GM23338 (cell line): ENCODE data around the gene SNRNP25. TPM values are rescaled to one million over a fixed set of nuclear protein-coding genes. Genes with fewer than 3 reads are reported as not detected.

ENCODE experiments used
- ATAC-seq: fragments of 200-7000 bp; cut with Tn5 transposase; 3 replicates; pipeline ENCODE4 v1.9.1; 2020
- DNase-seq: peaks from one replicate; pipeline ENCODE4 v3.0.0-alpha.2; 2015; ENCODE audit warnings: low spot score
- H2AFZ ChIP-seq: fragments of 200-600 bp; sonication (generic); 2 replicates; pipeline ENCODE4 v1.8.0; 2016; ENCODE audit warnings: antibody characterized with exemption, mild to moderate bottlenecking, moderate library complexity
- H3F3A ChIP-seq: fragments of 200-600 bp; sonication (generic); replicated peaks from 2 replicates; pipeline ENCODE4 v1.8.0; 2017; ENCODE audit warnings: antibody characterized with exemption, mixed run types, low read depth
- H3K27ac ChIP-seq: fragments of 200-600 bp; sonication (generic); 2 replicates; pipeline ENCODE4 v1.6.1; 2016; ENCODE audit warnings: low read depth
- H3K27me3 ChIP-seq: fragments of 200-600 bp; sonication (generic); 2 replicates; pipeline ENCODE4 v1.8.0; 2016; ENCODE audit warnings: mild to moderate bottlenecking, mixed run types, moderate library complexity; ENCODE audit not compliant: insufficient read depth
- H3K36me3 ChIP-seq: fragments of 200-600 bp; sonication (generic); 2 replicates; pipeline ENCODE4 v1.8.0; 2016; ENCODE audit warnings: mild to moderate bottlenecking; ENCODE audit not compliant: insufficient read depth
- H3K4me1 ChIP-seq: fragments of 200-600 bp; sonication (generic); 2 replicates; pipeline ENCODE4 v1.8.0; 2016; ENCODE audit warnings: mild to moderate bottlenecking, moderate library complexity; ENCODE audit not compliant: insufficient read depth
- H3K4me2 ChIP-seq: fragments of 200-600 bp; sonication (generic); 2 replicates; pipeline ENCODE4 v1.7.1; 2017; ENCODE audit warnings: mixed run types
- H3K4me3 ChIP-seq: fragments of 200-600 bp; sonication (generic); 2 replicates; pipeline ENCODE4 v1.6.1; 2016; ENCODE audit warnings: mixed run types
- H3K79me2 ChIP-seq: fragments of 200-600 bp; sonication (generic); replicated peaks from 2 replicates; pipeline ENCODE4 v1.8.0; 2017; ENCODE audit warnings: mild to moderate bottlenecking; ENCODE audit not compliant: insufficient read depth
- H3K9me2 ChIP-seq: fragments of 200-600 bp; sonication (generic); 2 replicates; pipeline ENCODE4 v1.8.0; 2017; ENCODE audit not compliant: insufficient read depth
- H4K20me1 ChIP-seq: fragments of 200-600 bp; sonication (generic); replicated peaks from 2 replicates; pipeline ENCODE4 v1.8.0; 2017; ENCODE audit warnings: mild to moderate bottlenecking; ENCODE audit not compliant: insufficient read depth
- H3K27ac Mint-ChIP-seq: 2 replicates; pipeline ENCODE4 v1.8.0; 2020; ENCODE audit warnings: inconsistent platforms, mild to moderate bottlenecking, moderate library complexity, mixed read lengths
- H3K27me3 Mint-ChIP-seq: 3 replicates; pipeline ENCODE4 v1.8.0; 2022; ENCODE audit warnings: low read depth, mild to moderate bottlenecking, moderate library complexity, mixed read lengths, inconsistent platforms; ENCODE audit not compliant: insufficient read depth, poor library complexity
- H3K36me3 Mint-ChIP-seq: 3 replicates; pipeline ENCODE4 v1.8.0; 2021; ENCODE audit warnings: low read depth, mild to moderate bottlenecking, inconsistent platforms, moderate library complexity, mixed read lengths
- H3K4me1 Mint-ChIP-seq: 3 replicates; pipeline ENCODE4 v1.8.0; 2020; ENCODE audit warnings: mild to moderate bottlenecking, inconsistent platforms, mixed read lengths
- H3K4me3 Mint-ChIP-seq: 3 replicates; pipeline ENCODE4 v1.8.0; 2021; ENCODE audit warnings: moderate library complexity, mild to moderate bottlenecking, inconsistent platforms, mixed read lengths
- H3K9me3 Mint-ChIP-seq: 3 replicates; pipeline ENCODE4 v1.8.0; 2020; ENCODE audit warnings: moderate library complexity, mild to moderate bottlenecking, inconsistent platforms, mixed read lengths
- CREB1 ChIP-seq: fragments of 250-450 bp; sonication (Bioruptor Pico); IDR thresholded peaks from 2 replicates; pipeline ENCODE4 v1.5.0; 2020; ENCODE audit warnings: low read depth, mild to moderate bottlenecking, moderate library complexity
- CTCF ChIP-seq, 2 experiments: fragments of 200-600 bp in 1 of 2; sonication (generic) in 1 of 2; conservative IDR thresholded peaks; 2 replicates each; pipeline versions ENCODE4 v1.5.1 to v1.6.1; 2016 to 2017; ENCODE audit warnings: antibody characterized with exemption in 2 of 2, low read depth in 2 of 2, mild to moderate bottlenecking in 2 of 2, moderate library complexity in 1 of 2
- ETS1 ChIP-seq: IDR thresholded peaks from 2 replicates; pipeline ENCODE4 v1.6.1; 2016; ENCODE audit warnings: antibody characterized with exemption
- EZH2 ChIP-seq: fragments of 200-600 bp; sonication (generic); IDR thresholded peaks from one replicate; pipeline ENCODE4 v1.8.0; 2017; ENCODE audit warnings: antibody characterized with exemption, mild to moderate bottlenecking, low read depth; ENCODE audit not compliant: unreplicated experiment
- EZH2phosphoT487 ChIP-seq: fragments of 200-600 bp; sonication (generic); IDR thresholded peaks from one replicate; pipeline ENCODE4 v1.8.1; 2018; ENCODE audit warnings: antibody characterized with exemption; ENCODE audit not compliant: unreplicated experiment
- JUNB ChIP-seq: IDR thresholded peaks from one replicate; pipeline ENCODE4 v1.6.1; 2016; ENCODE audit warnings: antibody characterized with exemption; ENCODE audit not compliant: unreplicated experiment
- NANOG ChIP-seq: IDR thresholded peaks from 2 replicates; pipeline ENCODE4 v1.6.1; 2016; ENCODE audit warnings: antibody characterized with exemption, borderline replicate concordance
- POLR2AphosphoS5 ChIP-seq: IDR thresholded peaks from 2 replicates; pipeline ENCODE4 v1.6.1; 2016; ENCODE audit warnings: antibody characterized with exemption, low read depth
- REST ChIP-seq: IDR thresholded peaks from one replicate; pipeline ENCODE4 v1.6.1; 2018; ENCODE audit warnings: antibody characterized with exemption; ENCODE audit not compliant: unreplicated experiment
- STAT1 ChIP-seq: IDR thresholded peaks from one replicate; pipeline ENCODE4 v1.6.1; 2016; ENCODE audit warnings: antibody characterized with exemption; ENCODE audit not compliant: unreplicated experiment
- ZNF114 ChIP-seq: fragments of 250-450 bp; sonication (Bioruptor Pico); IDR thresholded peaks from 2 replicates; pipeline ENCODE4 v1.5.0; 2020; ENCODE audit warnings: mild to moderate bottlenecking, moderate library complexity
- ZNF331 ChIP-seq: fragments of 250-450 bp; sonication (Bioruptor Pico); IDR thresholded peaks from 2 replicates; pipeline ENCODE4 v1.5.0; 2020; ENCODE audit warnings: low read depth, mild to moderate bottlenecking, moderate library complexity
- ZNF462 ChIP-seq: fragments of 250-450 bp; sonication (Bioruptor Pico); IDR thresholded peaks from 2 replicates; pipeline ENCODE4 v1.5.0; 2020; ENCODE audit warnings: mild to moderate bottlenecking, moderate library complexity
- polyA plus RNA-seq: library from polyadenylated mRNA; unstranded; fragments of >200 nt; fragmentation: Nextera tagmentation; extraction: Ambion mirVana; gene quantifications from 2 replicates; pipeline ENCODE4 v1.2.1, GENCODE V29; 2016
- total RNA-seq: library from RNA; depleted of rRNA; stranded (reverse); fragments of >200 nt; shearing (Covaris generic); gene quantifications from 2 replicates; pipeline ENCODE4 v1.2.3, GENCODE V29; 2014

The SNRNP25 gene
- total and polyA plus RNA-seq, 2 experiments from 2014 or later: 34.4 to 79.5 TPM

GRCh38 chr16:41439-42068 lies 12.1 kb upstream of the SNRNP25 start:
- peaks cover 10% of the 10 kb centered on the region for H4K20me1 ChIP-seq
- Mint-ChIP-seq H3K36me3 (peaks cover 61% of the 10 kb centered on the region), H3K9me3 (no peaks in the 10 kb centered on the region), H3K27me3 (peaks cover 2% of the 10 kb centered on the region), H3K4me3 (no peak overlapping the region), H3K4me1 (0 out of 3 replicates have a peak, but pooled peaks cover 2% of the 10 kb centered on the region), H3K27ac (no peak overlapping the region)
- H3F3A ChIP-seq: 0 out of 2 replicates have a peak, but pooled peaks cover 6% of the 10 kb centered on the region
- H3K4me3 ChIP-seq: no peak overlapping the region
- peaks cover 11% of the 10 kb centered on the region for H3K79me2 ChIP-seq
- no peaks in the 10 kb centered on the region for H3K9me2 ChIP-seq
- TF ChIP-seq ETS1 (no peak), EZH2phosphoT487 (no peak), REST (no peak), ZNF462 (no peak), NANOG (no peak), EZH2 (no peak), JUNB (no peak), POLR2AphosphoS5 (no peak), CREB1 (no peak), ZNF331 (CRISPR knock-in tag) (no peak), CTCF (conservative IDR thresholded peaks at IDR 0.05; ENCODE audit: low read depth in 2 of 2) (no peak), ZNF114 (CRISPR knock-in tag) (no peak), STAT1 (no peak)
- H2AFZ ChIP-seq: no peak overlapping the region
- H3K4me1 ChIP-seq: no peaks in the 10 kb centered on the region
- no peak overlapping the region for H3K4me2 ChIP-seq
- no peak overlapping the region for H3K27ac ChIP-seq
- H3K36me3 ChIP-seq: peaks cover 33% of the 10 kb centered on the region
- no peaks in the 10 kb centered on the region for H3K27me3 ChIP-seq
- no peak for DNase-seq
- no peak for ATAC-seq
